Sciatic nerve (tissue), 2 donors: ENCODE results near the gene CD164. TPM values are rescaled to one million over a fixed set of nuclear protein-coding genes. Genes with fewer than 3 reads are reported as not detected.
"Not testable (repeated sequence)": the region's sequence is repeated elsewhere in the genome, so short reads cannot be mapped to it uniquely, and the experiment has no call there.

Source experiments
- ATAC-seq: fragments of 200-7000 bp; cut with Tn5 transposase; one replicate; pipeline ENCODE4 v1.9.1; 2020; ENCODE audit warnings: mild to moderate bottlenecking, moderate library complexity
- DNase-seq: peaks from one replicate; pipeline ENCODE4 v3.0.0-alpha.2; 2020; ENCODE audit warnings: low spot score
- intact Hi-C: fragments of 100-400 bp; cut with DNase I; formaldehyde crosslinking; loops from one replicate; pipeline ENCODE4 v1.14.2; 2022
- total RNA-seq: library from RNA; stranded (reverse); fragmentation: NEBNext Ultra II Directional; extraction: Animal tissue kit (Norgen Biotek cat#: 25700); gene quantifications from one replicate; pipeline ENCODE4 v1.2.1, GENCODE V29; 2021
- donor health status: DM: no; HTN: no; CAD: no.
- donor health status: DM: no; HTN: no; CAD: no.

Gene CD164
- total RNA-seq, 1 donor from 2014 or later = 175 TPM

DNA sequence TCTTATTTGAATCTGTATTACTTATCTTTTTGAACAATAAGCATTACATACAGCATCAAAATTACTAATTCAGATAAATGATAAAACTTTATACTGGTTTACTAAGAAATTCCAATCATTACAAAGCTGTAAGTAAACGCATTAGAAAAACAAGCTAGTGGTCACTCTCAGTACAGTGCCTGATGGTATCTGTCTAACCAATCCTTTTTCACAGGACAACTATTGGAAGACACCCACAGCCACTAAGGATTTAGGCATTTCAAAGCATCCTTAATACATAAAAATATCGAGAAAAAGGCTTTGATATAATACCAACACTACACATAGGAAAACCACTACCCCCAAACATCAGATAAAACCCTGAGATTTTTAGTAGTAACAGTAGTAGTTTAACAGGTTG is 2.6 kb downstream of the CD164 start:
- intact Hi-C loops = no loop called here
- ATAC-seq (no peak), DNase-seq (no peak)

- intact Hi-C loops = no loop called here
- no peak for ATAC-seq
- no peak for DNase-seq
These were observed 4.5 kb downstream of the CD164 start for GRCh38 chr6:109377717-109378116.

- ATAC-seq (no peak), DNase-seq (no peak)
- intact Hi-C loops = no loop called here
These were observed 7.9 kb downstream of the CD164 start for GRCh38 chr6:109374326-109374892.

DNA sequence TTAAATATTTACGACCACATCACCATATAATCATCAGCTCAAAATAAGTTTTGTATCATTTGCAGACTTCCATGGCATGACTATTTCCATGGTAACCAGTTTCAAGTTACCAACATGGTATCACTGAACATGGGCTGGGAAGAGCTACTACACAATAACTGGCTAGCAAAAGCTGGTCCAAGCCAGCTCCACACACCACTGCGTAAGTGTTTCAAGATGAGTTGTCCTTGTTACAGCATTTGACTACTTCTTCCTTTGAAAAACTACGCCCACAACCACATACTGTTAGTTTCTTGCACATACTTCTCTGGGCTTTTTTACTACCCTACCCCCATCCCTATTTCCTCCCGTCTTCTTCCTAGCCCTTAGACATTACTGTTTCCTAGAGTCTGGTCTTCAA is 8.5 kb downstream of the CD164 start:
- no peak for DNase-seq
- intact Hi-C loops = no loop called here
- no peak for ATAC-seq

GRCh38 chr6:109373331-109373730 is 8.9 kb downstream of the CD164 start:
- intact Hi-C loops = no loop called here
- DNase-seq = no peak
- ATAC-seq = no peak

GRCh38 chr6:109372130-109372529 is 10.1 kb downstream of the CD164 start:
- ATAC-seq = no peak
- intact Hi-C loops = no loop called here

DNA sequence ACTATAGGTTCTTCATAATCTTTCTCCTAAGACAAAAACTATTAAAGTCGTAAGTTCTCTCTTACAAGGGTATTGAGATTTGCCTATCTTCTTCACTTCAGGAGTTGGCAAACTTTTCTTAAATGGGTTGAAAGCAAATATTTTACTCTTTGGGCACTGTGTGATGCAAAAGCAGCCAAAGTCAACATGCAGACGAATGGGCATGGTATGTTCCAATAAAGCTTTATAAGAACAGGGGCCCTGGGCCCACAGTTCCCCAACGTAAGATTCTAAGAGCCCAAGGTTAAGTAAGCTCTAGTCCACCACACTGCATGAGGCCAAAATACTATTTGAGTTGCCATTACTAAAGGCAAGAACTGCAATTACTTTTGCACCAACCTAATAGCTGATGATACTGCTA is 11.5 kb downstream of the CD164 start:
- DNase-seq (no peak), ATAC-seq (no peak)
- intact Hi-C loops = no loop called here

More at GRCh38 chr6:109372130-109372529, 10.1 kb downstream of the CD164 start:
- DNase-seq = no peak

GRCh38 chr6:109370336-109370735 is 11.9 kb downstream of the CD164 start:
- ATAC-seq (peak; percentile 49), DNase-seq (no peak)
- intact Hi-C loops = no loop called here

DNA sequence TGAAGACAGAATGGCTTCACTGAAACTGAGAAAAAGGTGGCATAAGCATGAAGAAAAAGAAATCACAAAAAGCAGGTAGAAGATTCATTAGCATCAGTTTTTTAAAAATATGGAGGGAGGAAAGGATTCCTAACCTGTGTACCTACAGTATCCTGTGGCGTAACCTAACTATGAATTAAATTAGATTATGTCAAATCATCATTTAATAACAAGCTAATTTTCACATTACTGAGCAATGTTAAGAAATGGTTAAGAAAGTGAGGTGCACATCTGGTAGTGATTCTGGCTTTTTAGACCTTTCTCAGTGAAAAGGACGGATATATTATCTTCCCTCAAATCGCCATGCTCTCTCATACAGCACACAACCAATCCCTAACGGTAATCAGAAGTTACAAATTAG is 12.5 kb downstream of the CD164 start:
- ATAC-seq (no peak), DNase-seq (no peak)
- intact Hi-C loops = no loop called here

- ATAC-seq, DNase-seq, intact Hi-C loops: not testable (repeated sequence)
These were observed 17.7 kb downstream of the CD164 start for GRCh38 chr6:109364382-109365078.

GRCh38 chr6:109363753-109364152 is 18.5 kb downstream of the CD164 start:
- DNase-seq = no peak
- intact Hi-C loops = no loop called here
- ATAC-seq = no peak

DNA sequence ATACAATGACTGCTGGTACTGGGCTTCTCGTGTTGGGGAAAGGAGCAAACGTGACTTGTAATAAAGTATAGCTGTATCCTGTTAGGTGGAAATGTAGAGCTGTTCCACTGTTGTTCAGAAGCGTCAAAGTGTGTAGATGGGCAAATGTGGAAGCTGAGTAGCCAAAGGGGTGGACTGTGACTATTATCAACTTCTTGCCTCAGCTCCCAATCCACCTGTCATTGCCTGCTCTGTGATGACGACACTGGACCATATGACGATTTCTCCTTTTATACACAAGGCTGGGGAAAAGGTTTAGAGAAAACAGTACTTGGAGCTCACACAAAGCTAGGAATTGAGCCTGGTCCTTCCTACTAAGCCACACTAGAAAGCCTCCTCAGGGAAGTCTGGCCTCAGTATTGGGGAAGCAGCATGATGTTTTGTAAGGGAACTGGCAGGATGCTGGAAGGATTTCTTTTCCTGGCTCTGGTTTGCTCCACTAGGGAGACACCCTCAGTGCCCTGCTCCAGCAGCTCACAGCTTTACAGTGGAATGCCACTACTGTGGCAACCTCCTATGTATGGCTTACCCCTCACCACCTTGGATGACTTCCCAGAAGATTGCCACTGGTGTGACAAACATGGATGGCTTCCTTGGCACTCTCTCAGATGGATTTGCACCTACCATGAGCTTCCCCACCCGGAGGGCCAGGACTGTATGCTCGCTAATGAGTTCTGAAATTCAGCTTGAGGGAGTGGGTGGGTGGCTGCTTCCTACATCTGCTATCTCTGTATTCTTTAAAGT is 20.0 kb downstream of the CD164 start:
- DNase-seq (no peak), ATAC-seq (peak; percentile 32)
- intact Hi-C loops = no loop called here

DNA sequence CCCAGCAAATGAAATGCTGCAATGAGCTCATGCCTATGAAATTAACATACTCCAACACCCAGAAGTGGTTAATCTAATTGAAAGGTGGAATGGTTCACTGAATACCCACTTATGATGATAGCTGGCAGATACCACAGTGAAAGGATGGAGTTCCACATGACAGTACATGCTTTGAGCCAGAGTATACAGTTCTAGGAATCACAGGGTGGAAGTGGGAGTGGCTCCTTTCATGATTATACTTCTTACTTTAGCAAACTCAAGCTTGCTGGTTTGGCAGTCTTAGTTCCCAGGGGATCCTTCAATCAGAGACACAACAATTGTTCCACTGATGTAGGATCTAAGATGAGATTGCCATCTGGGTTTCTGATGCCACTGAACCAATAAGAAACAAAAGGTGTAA is 21.5 kb downstream of the CD164 start:
- DNase-seq (no peak), ATAC-seq (peak; percentile 49)
- intact Hi-C loops = no loop called here

GRCh38 chr6:109360281-109360680 is 22.0 kb downstream of the CD164 start:
- intact Hi-C loops = no loop called here
- no peak for DNase-seq
- ATAC-seq = no peak

DNA sequence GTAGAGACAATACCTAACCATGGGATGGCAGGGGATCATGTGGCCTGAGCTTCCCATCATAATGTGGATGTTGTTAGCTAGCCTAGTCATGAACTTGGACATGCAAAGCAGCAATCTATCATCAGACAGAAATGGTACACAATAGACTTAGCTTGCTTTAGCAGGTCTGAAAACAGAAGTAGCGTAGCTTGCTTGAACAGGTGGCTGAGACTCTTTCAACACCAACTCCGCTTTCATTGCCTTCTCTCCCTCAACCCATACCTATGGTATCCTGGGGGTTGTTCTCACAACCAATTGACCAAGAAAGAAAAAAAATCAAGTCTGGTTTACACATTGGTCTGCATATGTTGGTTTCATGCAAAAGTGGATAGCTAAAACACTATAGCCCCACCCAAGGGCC is 23.0 kb downstream of the CD164 start:
- no peak for DNase-seq
- intact Hi-C loops = no loop called here
- no peak for ATAC-seq

DNA sequence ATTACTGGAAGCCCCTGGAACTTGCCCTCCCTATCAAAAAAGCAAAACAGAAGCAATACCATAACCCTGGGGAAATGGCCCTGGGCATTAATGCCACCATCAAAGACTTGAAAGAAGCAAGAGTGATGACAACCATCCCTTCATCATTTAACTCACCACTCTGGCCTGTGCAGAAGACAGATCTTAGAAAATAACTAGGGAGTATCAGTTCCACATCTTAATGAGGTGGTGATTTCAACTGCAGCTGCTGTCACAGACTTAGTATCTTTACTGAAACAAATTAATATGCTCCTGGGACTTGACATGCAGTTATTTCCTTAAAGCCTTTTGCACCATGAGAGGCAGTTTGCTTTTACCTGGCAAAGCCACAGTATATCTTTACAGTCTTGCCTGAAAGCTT is 24.1 kb downstream of the CD164 start:
- intact Hi-C loops = no loop called here
- ATAC-seq (no peak), DNase-seq (no peak)

GRCh38 chr6:109356237-109356636 is 26.0 kb downstream of the CD164 start:
- no peak for ATAC-seq
- intact Hi-C loops = no loop called here
- no peak for DNase-seq

GRCh38 chr6:109351231-109352130 is 30.8 kb downstream of the CD164 start:
- no peak for DNase-seq
- ATAC-seq = peak; percentile 61
- intact Hi-C loops = no loop called here

GRCh38 chr6:109349419-109349987 is 32.8 kb downstream of the CD164 start:
- intact Hi-C loops = no loop called here
- no peak for DNase-seq
- peak; percentile 48 for ATAC-seq
